Neuronal stem cell (in vitro differentiated cells): Measurements from ENCODE around the gene SLC22A14.
A peak's percentile ranks its signal among the peaks of the same experiment; 100 is the strongest.

Source experiments
- DNase-seq: peaks from one replicate; pipeline ENCODE4 v3.0.0-alpha.2; 2013; ENCODE audit warnings: low spot score
- H2AFZ ChIP-seq: one replicate; pipeline ENCODE4 v1.6.1; 2013; ENCODE audit warnings: mild to moderate bottlenecking, low read length, inconsistent platforms
- H2AK5ac ChIP-seq: 2 replicates; pipeline ENCODE4 v1.6.1; 2013; ENCODE audit warnings: low read depth, mild to moderate bottlenecking, inconsistent platforms, low read length, moderate library complexity, mixed read lengths
- H2BK120ac ChIP-seq: 2 replicates; pipeline ENCODE4 v1.6.1; 2013; ENCODE audit warnings: low read depth, mild to moderate bottlenecking, inconsistent platforms, low read length, moderate library complexity, mixed read lengths
- H2BK12ac ChIP-seq: one replicate; pipeline ENCODE4 v1.6.1; 2013; ENCODE audit warnings: low read length, inconsistent platforms
- H2BK15ac ChIP-seq: 2 replicates; pipeline ENCODE4 v1.6.1; 2013; ENCODE audit warnings: mild to moderate bottlenecking, low read length, inconsistent platforms, mixed read lengths
- H2BK5ac ChIP-seq: one replicate; pipeline ENCODE4 v1.6.1; 2013; ENCODE audit warnings: inconsistent platforms, mild to moderate bottlenecking, low read length, moderate library complexity
- H3K14ac ChIP-seq: one replicate; pipeline ENCODE4 v1.6.1; 2013; ENCODE audit warnings: low read length, inconsistent platforms
- H3K18ac ChIP-seq: 2 replicates; pipeline ENCODE4 v1.6.1; 2013; ENCODE audit warnings: low read length, inconsistent platforms
- H3K23ac ChIP-seq: 2 replicates; pipeline ENCODE4 v1.6.1; 2013; ENCODE audit warnings: low read depth, mild to moderate bottlenecking, mixed read lengths, low read length, inconsistent platforms; ENCODE audit not compliant: poor library complexity
- H3K27ac ChIP-seq: replicated peaks from 3 replicates; pipeline ENCODE4 v1.5.1; 2013; ENCODE audit warnings: low read length, inconsistent platforms
- H3K27me3 ChIP-seq, 3 experiments: 2 replicates each; pipeline ENCODE4 v1.6.1; 2013; ENCODE audit warnings: low read length in 3 of 3, mild to moderate bottlenecking in 2 of 3, inconsistent platforms in 1 of 3, low read depth in 1 of 3, mixed read lengths in 1 of 3, moderate library complexity in 1 of 3; ENCODE audit not compliant: control insufficient read depth in 3 of 3, insufficient read depth in 3 of 3
- H3K36me3 ChIP-seq, 2 donors: replicated peaks in 1 of 2; 2 replicates each; pipeline ENCODE4 v1.6.1; 2013; ENCODE audit warnings: low read length in 2 of 2; ENCODE audit not compliant: control insufficient read depth in 2 of 2, insufficient read depth in 2 of 2
- H3K4ac ChIP-seq: 2 replicates; pipeline ENCODE4 v1.6.1; 2013; ENCODE audit warnings: inconsistent platforms, mild to moderate bottlenecking, low read length, moderate library complexity
- H3K4me1 ChIP-seq, 2 donors: 1 replicate in 1 of 2; 2 replicates in 1 of 2; pipeline ENCODE4 v1.6.1; 2013; ENCODE audit warnings: low read length in 2 of 2, low read depth in 1 of 2; ENCODE audit not compliant: control insufficient read depth in 2 of 2, insufficient read depth in 1 of 2
- H3K4me2 ChIP-seq: one replicate; pipeline ENCODE4 v1.6.1; 2013; ENCODE audit warnings: mild to moderate bottlenecking, low read length, inconsistent platforms; ENCODE audit not compliant: insufficient read depth, poor library complexity, severe bottlenecking
- H3K4me3 ChIP-seq, 2 donors: 2 replicates each; pipeline ENCODE4 v1.5.1; 2013; ENCODE audit warnings: low read length in 2 of 2, mild to moderate bottlenecking in 2 of 2, inconsistent platforms in 1 of 2, moderate library complexity in 1 of 2
- H3K79me1 ChIP-seq: one replicate; pipeline ENCODE4 v1.6.1; 2013; ENCODE audit warnings: low read depth, mild to moderate bottlenecking, inconsistent platforms, low read length, moderate library complexity
- H3K9ac ChIP-seq: one replicate; pipeline ENCODE4 v1.6.1; 2013; ENCODE audit warnings: mild to moderate bottlenecking, low read depth, low read length, inconsistent platforms; ENCODE audit not compliant: poor library complexity
- H3K9me3 ChIP-seq, 2 donors: replicated peaks in 1 of 2; 2 replicates each; pipeline versions ENCODE3 to v1.6.1; 2013; ENCODE audit warnings: low read length in 2 of 2, mild to moderate bottlenecking in 2 of 2, inconsistent platforms in 1 of 2, low read depth in 1 of 2, mixed read lengths in 1 of 2, moderate library complexity in 1 of 2; ENCODE audit not compliant: control insufficient read depth in 2 of 2, insufficient read depth in 1 of 2
- H4K8ac ChIP-seq: one replicate; pipeline ENCODE4 v1.6.1; 2013; ENCODE audit warnings: low read depth, mild to moderate bottlenecking, inconsistent platforms, low read length, moderate library complexity
- H4K91ac ChIP-seq: one replicate; pipeline ENCODE4 v1.6.1; 2013; ENCODE audit warnings: low read length, low read depth, mild to moderate bottlenecking, inconsistent platforms; ENCODE audit not compliant: poor library complexity
- WGBS, 2 donors: extraction: QIAGEN DNeasy Blood & Tissue Kit; methylation state at CpG; one replicate each; pipeline ENCODE4 v1.1.7; 2013; ENCODE audit warnings: missing lambda C conversion rate in 2 of 2, mixed read lengths in 1 of 2; ENCODE audit not compliant: insufficient read length in 2 of 2, insufficient replicate concordance in 1 of 2; ENCODE audit errors: extremely low coverage in 2 of 2; 5-methylcytosine and 5-hydroxymethylcytosine counted together

Gene SLC22A14

DNA sequence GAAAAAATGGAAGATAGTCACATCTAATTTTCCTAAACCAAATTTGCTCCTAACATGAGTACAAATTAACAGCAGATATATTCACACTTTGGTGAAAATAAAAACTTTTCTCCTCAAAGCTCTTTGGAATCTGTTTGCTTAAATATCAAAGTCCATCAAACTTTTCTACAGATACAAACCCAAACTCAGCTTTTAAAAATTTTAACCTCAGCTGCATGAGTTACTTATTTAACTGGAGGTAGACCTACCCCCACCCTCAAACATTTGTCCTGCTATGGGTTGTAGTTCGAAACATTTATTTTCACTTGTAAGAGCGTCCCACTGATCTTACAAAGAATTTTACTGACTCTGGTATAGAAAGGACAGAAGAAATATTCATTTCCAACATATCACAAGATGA lies 55.6 kb downstream of the SLC22A14 start:
- no peak overlapping the region for H3K18ac ChIP-seq
- no peak overlapping the region for H4K8ac ChIP-seq
- H3K23ac ChIP-seq = no peak overlapping the region
- H3K36me3 ChIP-seq = no peaks in the 10 kb centered on the region
- no peak overlapping the region for H2BK5ac ChIP-seq
- H3K14ac ChIP-seq = no peak overlapping the region
- H3K79me1 ChIP-seq = no peaks in the 10 kb centered on the region
- H3K4me1 ChIP-seq = no peaks in the 10 kb centered on the region
- H2BK12ac ChIP-seq = no peak overlapping the region
- DNase-seq = no peak
- H2AFZ ChIP-seq = no peak overlapping the region
- H3K9ac ChIP-seq = no peak overlapping the region
- H4K91ac ChIP-seq = no peak overlapping the region
- H2BK15ac ChIP-seq = no peak overlapping the region
- H2AK5ac ChIP-seq = no peak overlapping the region
- no peak overlapping the region for H3K4ac ChIP-seq
- no peak overlapping the region for H3K27ac ChIP-seq
- H3K4me3 ChIP-seq = no peak overlapping the region
- no peak overlapping the region for H2BK120ac ChIP-seq
- peaks cover 0 to 3% of the 10 kb centered on the region in 2 donors for H3K9me3 ChIP-seq
- H3K4me2 ChIP-seq = no peak overlapping the region
- WGBS, 2 donors = no CpG with 5 or more reads among the region's 2 CpGs
- peaks cover 0 to 11% (median 0%) of the 10 kb centered on the region in 3 experiments for H3K27me3 ChIP-seq

GRCh38 chr3:38343797-38344594 lies 61.9 kb downstream of the SLC22A14 start:
- peaks cover 0 to 10% of the 10 kb centered on the region in 2 donors for H3K36me3 ChIP-seq
- peaks cover 0 to 3% of the 10 kb centered on the region in 2 donors for H3K9me3 ChIP-seq
- H3K79me1 ChIP-seq = peaks cover 3% of the 10 kb centered on the region
- H2BK15ac ChIP-seq = no peak overlapping the region
- no peak overlapping the region for H3K23ac ChIP-seq
- no peak overlapping the region for H3K4me2 ChIP-seq
- H4K91ac ChIP-seq = no peak overlapping the region
- no peak overlapping the region for H3K9ac ChIP-seq
- H3K4me1 ChIP-seq = peaks cover 3 to 8% of the 10 kb centered on the region in 2 donors
- H2BK12ac ChIP-seq = no peak overlapping the region
- H2AK5ac ChIP-seq = no peak overlapping the region
- H3K27me3 ChIP-seq = no peaks in the 10 kb centered on the region
- DNase-seq = no peak
- H3K14ac ChIP-seq = no peak overlapping the region
- WGBS, 2 donors = no CpG with 5 or more reads among the region's 3 CpGs
- no peak overlapping the region for H2BK5ac ChIP-seq
- H4K8ac ChIP-seq = no peak overlapping the region
- H3K18ac ChIP-seq = no peak overlapping the region
- H3K4ac ChIP-seq = no peak overlapping the region
- no peak overlapping the region for H3K27ac ChIP-seq
- H3K4me3 ChIP-seq = no peak overlapping the region
- no peak overlapping the region for H2BK120ac ChIP-seq
- H2AFZ ChIP-seq = no peak overlapping the region

GRCh38 chr3:38345879-38346586 lies 63.9 kb downstream of the SLC22A14 start:
- no peak overlapping the region for H3K9ac ChIP-seq
- peak overlapping the region; percentile 20 for H3K18ac ChIP-seq
- H2AK5ac ChIP-seq = no peak overlapping the region
- peaks cover 3% of the 10 kb centered on the region for H3K79me1 ChIP-seq
- peak overlapping the region in 1 of 2 donors; percentile 84 for H3K4me3 ChIP-seq
- peak overlapping the region; percentile 67 for H2BK12ac ChIP-seq
- peak overlapping the region; percentile 32 for H3K4me2 ChIP-seq
- no peaks in the 10 kb centered on the region for H3K27me3 ChIP-seq
- H3K4ac ChIP-seq = no peak overlapping the region
- no peak overlapping the region for H2BK15ac ChIP-seq
- peaks cover 3 to 8% of the 10 kb centered on the region in 2 donors for H3K4me1 ChIP-seq
- H3K27ac ChIP-seq = no peak overlapping the region
- no peak overlapping the region for H4K91ac ChIP-seq
- peak overlapping the region; percentile 97 for H3K23ac ChIP-seq
- no peak overlapping the region for H3K14ac ChIP-seq
- WGBS, 2 donors = no CpG with 5 or more reads among the region's 10 CpGs
- H2BK5ac ChIP-seq = no peak overlapping the region
- H2BK120ac ChIP-seq = no peak overlapping the region
- H4K8ac ChIP-seq = no peak overlapping the region
- H2AFZ ChIP-seq = peak overlapping the region; percentile 100
- H3K36me3 ChIP-seq = peaks cover 0 to 22% of the 10 kb centered on the region in 2 donors
- peaks cover 0 to under 1% of the 10 kb centered on the region in 2 donors for H3K9me3 ChIP-seq
- no peak for DNase-seq
